Ovary (tissue), 3 donors: Measurements from ENCODE around the gene CAPN14.

Experiments used
- EP300 ChIP-seq: sonication (generic); formaldehyde crosslinking; IDR thresholded peaks from one replicate; pipeline ENCODE4 v1.6.1; 2017; ENCODE audit warnings: antibody characterized with exemption
- POLR2A ChIP-seq: fragments of 450-650 bp; IDR thresholded peaks from one replicate; pipeline ENCODE4 v1.6.1; 2017; ENCODE audit warnings: antibody characterized with exemption, mild to moderate bottlenecking, moderate library complexity
- TF ChIP-seq, protein P1 (sequence below), 3 donors: fragments of 450-650 bp in 2 of 3; fragments of 200-600 bp in 1 of 3; IDR thresholded peaks; one replicate each; pipeline versions ENCODE4 v1.5.1 to v1.8.0; 2016 to 2022; ENCODE audit warnings: antibody characterized with exemption in 3 of 3, mild to moderate bottlenecking in 1 of 3
- donor health status: DM: no; HTN: no; CAD: no.

DNA sequence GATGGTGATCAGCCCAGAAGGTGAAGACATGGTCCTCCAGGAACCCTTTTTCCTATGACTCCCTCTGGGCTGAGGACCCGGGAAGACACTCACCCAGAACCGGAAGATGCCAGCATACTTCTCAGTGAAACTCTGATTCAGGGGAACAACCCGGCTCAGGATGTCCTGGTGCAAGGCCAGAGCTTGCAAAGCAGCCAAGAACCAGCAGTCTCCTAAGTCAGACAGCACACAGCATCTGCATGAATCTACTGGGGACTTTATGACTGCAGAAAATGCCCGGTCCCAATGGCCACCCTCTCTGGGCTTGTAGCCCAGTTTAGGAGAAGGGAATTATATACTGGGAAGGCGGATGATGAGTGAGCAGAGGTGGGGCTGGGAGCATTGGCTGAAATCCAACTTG, 15.3 kb downstream of the CAPN14 start:
- TF ChIP-seq POLR2A (no peak), EP300 (no peak)
- TF ChIP-seq, protein P1, sequence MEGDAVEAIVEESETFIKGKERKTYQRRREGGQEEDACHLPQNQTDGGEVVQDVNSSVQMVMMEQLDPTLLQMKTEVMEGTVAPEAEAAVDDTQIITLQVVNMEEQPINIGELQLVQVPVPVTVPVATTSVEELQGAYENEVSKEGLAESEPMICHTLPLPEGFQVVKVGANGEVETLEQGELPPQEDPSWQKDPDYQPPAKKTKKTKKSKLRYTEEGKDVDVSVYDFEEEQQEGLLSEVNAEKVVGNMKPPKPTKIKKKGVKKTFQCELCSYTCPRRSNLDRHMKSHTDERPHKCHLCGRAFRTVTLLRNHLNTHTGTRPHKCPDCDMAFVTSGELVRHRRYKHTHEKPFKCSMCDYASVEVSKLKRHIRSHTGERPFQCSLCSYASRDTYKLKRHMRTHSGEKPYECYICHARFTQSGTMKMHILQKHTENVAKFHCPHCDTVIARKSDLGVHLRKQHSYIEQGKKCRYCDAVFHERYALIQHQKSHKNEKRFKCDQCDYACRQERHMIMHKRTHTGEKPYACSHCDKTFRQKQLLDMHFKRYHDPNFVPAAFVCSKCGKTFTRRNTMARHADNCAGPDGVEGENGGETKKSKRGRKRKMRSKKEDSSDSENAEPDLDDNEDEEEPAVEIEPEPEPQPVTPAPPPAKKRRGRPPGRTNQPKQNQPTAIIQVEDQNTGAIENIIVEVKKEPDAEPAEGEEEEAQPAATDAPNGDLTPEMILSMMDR (IDR thresholded peaks at IDR 0.05) = no peak
